ENCODE results near the gene CPED1.

CPED1 gene

DNA sequence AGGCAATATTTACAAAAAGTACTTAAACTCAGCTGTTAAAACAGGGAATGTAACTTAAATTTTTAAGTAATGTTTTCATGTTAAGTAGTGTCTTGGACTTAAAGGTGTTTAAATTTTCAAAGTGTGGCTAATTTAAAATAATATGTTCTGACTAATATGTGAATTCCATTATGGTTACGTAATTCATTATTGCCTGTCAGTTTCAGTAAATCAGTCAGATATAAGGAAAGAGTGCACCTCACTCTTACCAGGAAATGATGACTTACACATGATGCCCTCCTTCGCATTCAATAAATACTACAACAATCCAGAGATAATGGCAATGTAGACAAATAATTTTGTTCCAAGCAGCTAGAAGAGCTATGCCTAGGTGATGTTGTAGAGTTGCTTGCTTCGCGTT, 271.3 kb downstream of the CPED1 start:
- no peak for DNase-seq (ENCODE audit: low read depth)

DNA sequence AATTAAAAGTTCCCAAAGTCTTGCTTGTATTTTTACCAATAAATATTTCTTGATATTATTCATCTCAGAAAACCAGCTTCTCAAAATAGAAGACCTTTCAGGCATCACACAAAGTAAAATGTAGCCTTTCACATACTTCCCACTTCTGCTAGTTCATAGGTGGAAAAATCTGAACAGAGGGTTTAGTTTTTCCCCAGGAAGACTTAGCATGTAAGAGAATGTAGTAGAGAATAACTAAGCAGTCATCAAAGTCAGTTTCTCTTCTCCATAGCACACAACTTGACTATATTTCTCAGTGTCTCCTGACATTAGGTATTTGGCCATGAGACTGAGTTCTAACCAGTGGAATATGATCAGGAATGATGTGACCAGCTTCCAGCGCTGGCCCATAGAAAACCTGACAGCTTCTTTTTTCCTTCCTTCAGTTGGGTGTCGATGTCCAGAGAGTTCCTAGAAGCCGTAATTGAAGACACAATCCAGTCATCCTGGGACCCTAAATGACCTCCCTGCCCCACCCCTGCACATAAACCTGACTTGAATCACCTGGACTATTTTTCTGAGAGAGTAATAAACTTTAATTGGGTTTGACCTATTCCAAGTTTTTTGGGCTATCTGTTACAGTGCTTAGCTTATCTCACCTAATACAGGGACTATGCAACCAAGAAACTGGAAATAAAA, 272.8 kb downstream of the CPED1 start:
- DNase-seq (ENCODE audit: low read depth): no peak

DNA sequence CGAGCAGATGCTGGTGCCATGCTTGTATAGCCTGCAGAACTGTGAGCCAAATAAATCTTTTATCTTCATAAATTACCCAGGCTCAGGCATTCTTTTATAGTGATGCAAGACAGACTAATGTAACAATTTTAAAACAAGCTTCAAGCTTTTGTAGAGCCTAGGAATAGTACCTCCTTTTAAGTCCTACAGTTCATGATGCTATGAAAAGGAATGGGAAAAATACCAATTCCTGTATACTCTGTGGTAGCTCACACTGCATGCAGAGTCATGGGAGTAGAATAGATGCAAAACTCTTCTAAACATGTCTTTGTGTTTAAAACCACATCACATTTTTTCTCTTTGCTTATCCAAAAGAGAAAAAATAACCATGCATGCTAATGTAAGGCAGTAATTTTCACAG, 273.7 kb downstream of the CPED1 start:
- no peak for DNase-seq (ENCODE audit: low read depth)

DNA sequence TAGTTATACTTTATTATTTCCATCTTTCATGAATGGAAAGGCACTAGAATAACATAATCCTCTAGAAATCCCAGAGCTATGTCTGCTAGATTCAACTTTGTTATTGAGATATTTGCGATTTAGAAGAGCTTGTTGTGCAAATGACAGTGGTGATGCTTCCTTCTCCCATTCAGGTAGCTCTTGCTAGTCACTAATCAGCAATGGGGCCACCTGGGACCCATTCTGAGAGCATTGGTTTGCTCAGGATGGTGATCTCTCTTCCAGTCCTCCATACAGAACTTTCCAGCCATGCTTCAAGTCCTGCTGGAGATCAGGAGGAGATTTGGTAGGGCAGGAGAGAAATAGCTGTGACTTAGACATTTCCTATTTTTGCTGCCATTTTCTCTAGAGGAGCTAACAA, 274.5 kb downstream of the CPED1 start:
- no peak for DNase-seq (ENCODE audit: low read depth)

DNA sequence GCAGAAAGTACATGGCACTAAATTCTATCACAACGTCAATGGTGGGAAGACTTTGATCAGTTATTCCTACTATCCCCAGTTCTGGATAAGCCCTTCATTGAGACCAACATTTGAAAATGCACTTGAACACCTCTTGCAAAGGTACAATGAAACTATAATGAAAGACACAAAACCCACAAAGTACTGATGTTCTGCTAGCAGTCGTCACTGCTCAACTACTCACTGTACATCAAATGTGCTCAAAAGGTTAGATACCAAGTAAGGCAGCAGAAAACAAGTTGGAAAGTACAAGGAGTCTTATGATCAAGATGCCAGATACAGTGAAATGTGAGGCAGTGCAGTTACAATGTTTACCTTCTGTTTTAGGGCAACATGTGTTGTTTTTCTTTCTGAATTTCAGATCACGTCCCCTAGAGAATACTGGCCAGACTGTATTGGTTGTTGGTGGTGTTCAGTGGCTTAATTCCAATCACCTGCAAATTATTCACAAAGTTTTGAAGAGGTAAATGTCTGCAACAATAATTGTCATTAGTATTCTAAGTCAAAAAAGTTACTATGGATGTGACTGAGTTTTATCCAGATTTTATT, 277.9 kb downstream of the CPED1 start:
- no peak for DNase-seq (ENCODE audit: low read depth)

DNA sequence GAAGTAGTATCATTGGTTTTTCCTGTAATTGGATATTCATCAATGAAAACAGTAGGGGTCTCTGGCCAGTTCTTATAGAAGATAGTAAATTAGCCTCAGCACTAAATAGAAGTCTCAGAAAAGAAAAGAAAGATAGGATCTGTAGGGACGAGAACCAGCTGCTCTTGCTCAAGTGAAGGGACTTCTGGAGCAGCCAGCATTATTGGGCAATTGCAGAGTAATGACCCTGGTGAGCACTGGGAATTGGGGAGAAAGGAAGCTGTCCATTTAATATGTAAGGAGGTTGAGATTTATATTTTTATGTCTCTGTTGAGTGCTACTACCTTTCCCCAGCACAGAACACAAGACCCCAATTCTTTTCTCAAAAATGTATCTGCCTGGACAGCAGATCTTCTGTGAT, 279.1 kb downstream of the CPED1 start:
- DNase-seq (ENCODE audit: low read depth): no peak

DNA sequence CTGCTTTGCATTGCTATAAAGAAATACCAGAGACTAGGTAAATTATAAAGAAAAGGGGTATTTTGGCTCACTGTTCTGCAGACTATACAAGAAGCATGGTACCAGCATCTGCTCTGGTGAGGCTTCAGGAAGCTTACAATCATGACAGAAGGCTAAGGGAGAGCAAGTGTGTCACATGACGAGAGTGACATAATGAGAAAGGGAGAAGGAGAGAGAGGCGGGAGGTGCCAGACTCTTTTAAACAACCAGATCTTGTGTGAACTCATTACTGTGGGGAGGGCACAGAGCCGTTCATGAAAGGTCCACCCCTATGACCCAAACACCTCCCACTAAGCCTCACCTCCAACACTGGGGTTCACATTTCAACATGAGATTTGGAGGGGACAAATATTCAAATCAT, 281.3 kb downstream of the CPED1 start:
- DNase-seq (ENCODE audit: low read depth): no peak

DNA sequence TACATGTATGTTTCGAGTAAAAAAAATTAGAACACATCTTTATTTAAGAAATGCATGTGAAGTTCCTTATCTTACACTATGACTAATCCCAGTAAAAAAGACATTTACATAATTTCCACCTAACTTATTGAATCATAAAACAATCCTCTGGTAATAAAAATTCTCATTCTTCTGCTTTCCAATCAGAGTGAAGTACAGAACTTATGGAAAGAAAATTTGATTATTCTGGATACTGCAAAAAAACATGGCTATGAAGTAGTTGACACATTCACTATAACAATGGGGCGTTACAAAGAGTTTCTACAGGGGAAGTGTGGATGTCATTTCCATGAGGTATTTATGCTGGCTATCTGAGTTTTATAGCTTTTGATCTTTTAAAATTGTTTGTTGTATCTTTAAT, 282.6 kb downstream of the CPED1 start:
- no peak for DNase-seq (ENCODE audit: low read depth)

DNA sequence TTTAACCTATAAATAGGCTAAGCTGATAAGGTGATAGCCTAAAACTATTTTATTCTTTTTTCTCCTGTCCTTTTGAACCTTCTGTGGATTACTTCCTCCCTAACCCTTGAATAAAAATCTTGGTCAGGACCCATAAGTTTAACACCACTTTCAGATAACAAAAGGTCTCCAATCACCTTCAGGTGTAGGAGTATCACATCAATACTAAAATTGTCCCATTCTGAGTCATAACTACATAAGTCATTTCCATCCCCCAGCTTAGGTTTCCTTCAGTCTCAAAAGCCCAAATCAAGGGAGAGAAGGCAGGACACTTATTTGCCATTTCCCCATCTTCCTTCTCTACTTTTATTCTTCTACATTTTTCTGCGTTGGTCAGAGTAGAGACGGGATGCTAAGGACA, 283.4 kb downstream of the CPED1 start:
- DNase-seq (ENCODE audit: low read depth): no peak

DNA sequence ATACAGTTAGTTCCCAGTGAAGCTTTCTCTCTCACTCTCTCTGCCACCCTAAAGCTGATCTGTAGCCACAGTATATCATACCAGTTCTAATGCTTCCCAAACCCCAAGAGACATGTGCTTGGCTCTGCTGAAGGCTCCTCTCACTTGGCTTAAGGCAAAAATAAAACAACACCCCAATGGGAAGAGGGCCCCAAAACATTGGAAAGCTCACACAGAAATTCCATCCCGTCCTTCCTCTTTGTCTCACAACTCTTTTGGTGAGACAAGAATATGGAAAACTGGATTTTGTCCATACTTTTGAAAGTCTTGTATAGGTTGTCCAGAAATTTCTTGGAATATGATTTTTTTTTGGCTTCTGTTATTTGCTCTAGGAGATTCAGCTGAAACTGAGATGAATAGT, 284.2 kb downstream of the CPED1 start:
- no peak for DNase-seq (ENCODE audit: low read depth)

DNA sequence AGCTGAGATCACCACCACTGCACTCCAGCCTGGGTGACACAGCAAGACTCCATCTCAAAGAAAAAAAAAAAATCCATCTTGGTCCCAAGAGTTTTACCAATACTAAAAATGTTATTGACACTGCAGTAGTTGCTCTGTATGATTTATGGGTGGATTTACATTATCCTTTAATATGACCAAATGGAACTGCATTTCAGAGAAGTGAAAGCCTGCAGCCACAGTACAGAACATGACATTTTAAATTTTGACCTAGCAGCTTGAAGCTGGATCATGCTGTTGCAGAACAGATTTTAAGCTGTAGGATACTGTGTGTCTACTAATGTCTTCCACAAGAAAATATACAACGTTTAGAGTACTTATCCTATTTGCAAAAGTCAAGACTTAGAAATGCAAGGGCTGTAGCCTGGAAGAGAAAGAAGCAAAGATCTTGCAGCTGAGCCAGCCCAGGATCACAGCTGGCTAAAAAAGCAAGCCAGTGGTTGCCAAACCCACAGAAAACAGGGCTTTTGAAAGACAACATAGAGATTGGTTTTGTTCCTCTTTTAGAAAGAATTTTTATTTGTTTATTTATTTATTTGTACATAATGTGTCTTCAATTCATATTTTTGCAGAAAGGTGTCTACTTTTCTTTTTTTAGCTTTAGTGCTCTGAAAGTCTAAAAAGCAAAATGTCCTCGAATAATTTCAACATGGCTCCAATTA, 285.1 kb downstream of the CPED1 start:
- no peak for DNase-seq (ENCODE audit: low read depth)

DNA sequence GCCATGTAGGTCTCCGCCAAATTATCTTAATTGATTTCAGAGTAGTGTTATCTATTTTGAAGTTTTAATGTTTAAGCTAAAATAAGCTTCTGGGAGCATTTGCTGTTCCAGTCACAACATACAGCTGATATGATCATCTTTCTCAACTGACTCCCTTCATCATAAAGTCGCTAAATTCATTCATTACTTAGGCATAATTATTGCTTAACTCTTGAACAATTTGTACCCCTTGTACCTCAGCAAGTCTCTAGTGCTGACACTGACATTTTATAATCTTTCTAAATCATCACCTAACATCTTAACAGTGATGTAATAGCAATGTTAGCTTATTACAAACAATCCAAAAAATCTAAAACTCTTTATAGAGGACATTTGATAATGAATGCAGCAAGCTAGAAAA, 286.0 kb downstream of the CPED1 start:
- no peak for DNase-seq (ENCODE audit: low read depth)

DNA sequence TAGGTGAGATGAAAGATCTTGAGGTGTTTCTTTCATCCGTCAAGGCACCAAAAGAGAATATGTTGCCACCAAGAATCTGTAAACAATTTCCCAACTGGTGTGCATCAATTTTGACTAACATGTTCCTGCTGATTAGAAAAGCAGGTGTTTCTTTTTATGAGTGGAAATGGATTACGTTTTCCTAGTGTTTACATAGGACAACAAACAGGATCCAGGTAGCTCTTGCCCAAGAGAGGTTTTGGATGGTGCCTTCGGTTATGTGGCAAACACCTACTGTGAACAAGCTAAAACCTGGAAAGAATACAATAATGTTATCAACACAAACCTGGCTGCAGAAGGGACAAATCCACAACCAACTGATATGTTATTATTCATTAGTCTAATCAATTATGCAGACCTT, 286.7 kb downstream of the CPED1 start:
- DNase-seq (ENCODE audit: low read depth): no peak

DNA sequence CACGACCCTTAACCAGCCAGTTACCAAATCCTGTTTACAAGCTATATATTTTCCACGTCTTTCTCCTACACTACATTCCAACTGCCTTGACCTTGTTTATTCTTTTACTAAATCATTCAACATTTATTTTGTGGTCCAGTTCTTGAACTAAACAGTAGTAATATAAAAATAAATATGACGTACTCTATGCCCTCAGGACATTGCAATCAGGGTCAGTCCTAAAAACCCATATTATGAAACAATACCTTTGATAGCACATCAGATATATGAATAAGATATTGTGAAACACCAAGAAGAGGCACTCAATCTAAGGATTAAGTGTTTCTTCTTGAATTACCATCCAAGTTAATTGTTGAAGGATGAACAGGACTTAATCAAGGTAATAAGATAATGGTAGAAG, 287.8 kb downstream of the CPED1 start:
- no peak for DNase-seq (ENCODE audit: low read depth)

DNA sequence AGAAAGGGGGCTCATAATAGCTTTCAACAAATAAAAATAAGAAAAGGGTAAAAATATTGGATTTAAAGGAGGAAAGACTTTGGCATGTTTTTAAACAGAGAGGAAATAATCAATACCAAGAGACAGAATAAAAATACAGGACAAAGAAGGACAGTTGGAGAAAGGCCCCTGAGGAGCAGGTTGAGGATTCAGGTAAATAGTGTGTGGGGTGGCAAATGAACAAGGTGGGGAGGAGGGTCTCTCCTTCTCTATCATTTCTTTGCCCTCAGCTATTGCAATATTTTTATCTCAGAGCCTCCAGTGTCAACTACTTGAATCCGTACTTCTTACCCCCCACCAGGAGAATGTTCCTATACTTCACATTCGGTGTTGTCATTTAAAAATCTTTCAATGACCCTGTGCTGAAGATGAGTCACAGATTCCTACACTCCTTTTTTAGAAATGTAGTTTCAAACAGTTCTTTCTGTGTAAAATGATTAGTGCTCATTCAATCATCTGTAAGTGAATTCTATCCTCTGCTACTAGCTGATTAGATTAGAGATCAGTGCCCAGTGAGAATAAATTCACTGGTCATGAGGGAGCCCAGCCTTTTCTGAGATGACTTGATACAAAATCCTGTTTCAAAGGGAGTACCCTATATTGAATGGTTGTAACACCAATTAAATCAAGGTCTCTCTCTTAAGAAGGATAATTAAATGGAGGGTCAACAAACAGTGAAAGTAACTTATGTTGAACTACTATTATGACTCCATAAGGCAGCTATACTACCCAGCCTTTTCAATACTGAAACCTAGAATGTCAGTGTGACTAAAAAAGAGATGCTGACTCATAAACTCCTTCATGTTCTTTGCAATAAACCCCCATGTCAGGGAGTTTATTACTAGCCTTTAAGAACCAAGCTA, 289.9 kb downstream of the CPED1 start:
- peak; percentile 42 for DNase-seq (ENCODE audit: low read depth)

DNA sequence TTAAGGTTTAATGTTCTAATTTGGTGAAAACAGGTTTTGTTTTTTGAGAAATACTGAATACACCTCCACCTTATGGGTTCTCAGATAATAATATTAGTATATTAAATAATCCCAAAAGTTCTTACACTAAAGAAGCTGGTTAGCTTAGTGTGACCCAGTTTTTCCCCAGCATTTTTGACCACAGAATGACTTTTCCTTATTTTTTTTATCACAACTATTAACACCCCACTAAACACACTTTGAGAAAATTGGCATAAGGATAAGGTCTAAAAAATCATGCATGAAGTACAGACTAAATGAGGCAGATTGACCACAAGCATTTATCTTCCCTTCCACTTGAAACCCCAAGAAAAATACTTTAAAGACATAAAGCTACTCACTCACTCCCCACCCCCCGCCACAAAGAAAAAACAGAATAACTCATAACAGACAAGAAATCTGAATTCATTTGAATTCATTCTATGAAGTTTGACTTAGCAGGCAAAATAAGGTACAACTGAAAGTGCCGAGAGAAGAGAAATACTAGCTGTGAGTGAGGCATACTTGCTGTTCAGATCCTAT, 290.6 kb downstream of the CPED1 start:
- DNase-seq (ENCODE audit: low read depth): no peak

DNA sequence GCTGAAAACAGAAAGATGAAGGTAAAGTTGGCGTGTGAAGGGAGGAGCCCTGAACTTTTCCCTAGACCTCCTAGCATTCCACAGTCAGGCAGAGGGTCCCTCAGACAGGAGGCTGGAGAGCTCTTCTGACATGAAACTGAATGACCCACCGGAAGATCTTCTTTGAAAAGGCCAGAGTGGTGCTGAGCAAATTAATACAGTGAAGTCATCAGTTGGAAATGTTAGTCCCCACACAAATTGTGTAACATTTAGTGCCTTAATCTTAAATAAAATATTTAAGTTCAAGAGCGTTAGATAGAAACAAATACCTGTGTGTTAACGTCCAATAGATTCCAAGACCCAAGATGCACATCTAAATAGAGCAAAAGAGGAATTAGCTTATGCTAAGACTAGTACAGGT, 291.3 kb downstream of the CPED1 start:
- no peak for DNase-seq (ENCODE audit: low read depth)

DNA sequence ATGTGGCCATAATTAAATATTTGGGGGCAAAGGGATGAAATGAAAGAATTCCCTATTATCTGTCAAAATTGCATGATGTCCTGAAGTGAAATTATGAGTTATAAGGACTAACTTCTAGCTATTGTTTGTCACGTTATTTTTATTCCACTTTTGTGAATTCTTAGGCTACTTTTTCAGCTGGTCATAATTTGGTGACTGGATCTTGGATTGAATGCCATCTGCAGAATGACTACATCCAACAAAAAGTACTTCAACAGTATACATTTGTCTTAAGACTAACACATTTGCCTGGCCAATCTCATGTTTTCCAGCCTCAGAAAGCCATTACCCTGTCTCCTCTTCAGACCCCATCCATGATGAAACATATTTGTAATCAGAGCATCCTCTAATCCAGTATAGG, 292.1 kb downstream of the CPED1 start:
- DNase-seq (ENCODE audit: low read depth): no peak

DNA sequence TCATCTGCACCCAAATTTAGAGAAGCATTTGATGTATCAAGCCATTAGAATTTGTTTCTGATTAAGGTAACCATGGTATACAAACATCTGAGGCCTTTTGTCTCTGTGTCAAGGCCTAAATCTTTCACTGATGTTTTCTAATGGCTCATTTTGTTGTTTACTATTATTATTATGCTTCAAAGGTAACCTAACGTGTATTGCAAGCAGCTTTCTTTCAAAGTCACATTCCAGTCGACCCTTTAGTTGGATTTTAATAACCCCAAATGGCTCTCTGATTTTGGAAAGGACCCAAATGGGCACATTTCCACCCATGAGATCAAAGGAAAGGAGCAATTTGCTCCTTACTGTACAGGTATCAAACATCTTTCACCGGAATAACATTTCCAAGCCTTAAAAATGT, 293.6 kb downstream of the CPED1 start:
- no peak for DNase-seq (ENCODE audit: low read depth)

DNA sequence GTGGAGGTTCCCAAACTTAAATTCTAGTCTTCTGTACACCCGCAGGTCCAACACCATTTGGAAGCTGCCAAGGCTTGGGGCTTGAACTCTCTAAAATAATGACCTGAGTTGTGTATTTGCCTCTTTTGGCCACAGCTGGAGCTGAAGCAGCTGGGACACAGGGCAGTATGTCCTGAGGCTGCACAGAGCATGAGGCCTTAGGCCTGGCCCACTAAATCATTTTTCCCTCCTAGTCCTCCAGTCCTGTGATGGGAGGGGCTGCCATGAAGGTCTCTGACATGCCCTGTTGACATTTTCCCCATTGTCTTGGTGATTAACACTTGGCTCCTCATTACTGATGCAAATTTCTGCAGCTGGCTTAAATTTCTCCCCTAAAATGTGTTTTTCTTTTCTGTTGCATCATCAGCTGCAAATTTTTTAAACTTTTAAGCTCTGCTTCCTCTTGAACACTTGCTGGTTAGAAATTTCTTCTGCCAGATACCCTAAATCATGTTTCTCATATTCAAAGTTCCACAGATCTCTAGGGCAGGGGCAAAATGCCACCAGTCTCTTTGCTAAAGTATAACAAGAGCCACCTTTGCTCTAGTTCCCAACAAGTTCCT, 296.7 kb downstream of the CPED1 start:
- DNase-seq (ENCODE audit: low read depth): no peak

DNA sequence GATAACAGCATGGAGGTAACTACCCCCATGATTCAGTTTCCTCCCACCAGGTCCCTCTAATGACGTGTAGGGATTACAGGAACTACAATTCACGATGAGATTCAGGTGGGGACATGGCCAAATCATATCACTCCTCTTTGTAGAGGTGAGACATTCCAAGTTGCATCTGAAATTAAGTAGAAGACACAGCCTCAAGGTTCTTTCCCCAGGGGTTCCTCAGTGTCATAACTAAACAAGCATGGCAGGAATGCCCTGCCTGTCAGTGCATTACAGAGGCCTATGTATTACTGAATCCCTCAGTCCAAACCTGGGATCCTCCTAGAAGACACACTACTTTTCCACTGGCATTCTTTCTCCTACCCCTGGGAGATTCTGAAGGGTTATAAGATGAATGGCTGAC, 297.7 kb downstream of the CPED1 start:
- no peak for DNase-seq (ENCODE audit: low read depth)

Measured in stromal cell of bone marrow (primary cell).